KOPT-K1 (cell line): ENCODE data around the gene CUTA.
A peak's percentile ranks its signal among the peaks of the same experiment; 100 is the strongest.
"Not testable (repeated sequence)": the region's sequence is repeated elsewhere in the genome, so short reads cannot be mapped to it uniquely, and the experiment has no call there.

Source experiments
- H3K27ac ChIP-seq: fragments of 200-600 bp; sonication (generic); 2 replicates; pipeline ENCODE4 v1.5.1; 2016; ENCODE audit warnings: antibody characterized with exemption, mild to moderate bottlenecking, low read depth, low read length; ENCODE audit not compliant: poor library complexity, severe bottlenecking
- H3K36me3 ChIP-seq: fragments of 200-600 bp; sonication (generic); 2 replicates; pipeline ENCODE4 v1.5.1; 2017; ENCODE audit warnings: antibody characterized with exemption, mild to moderate bottlenecking, low read length, moderate library complexity; ENCODE audit not compliant: insufficient read depth
- H3K9me3 ChIP-seq: fragments of 200-600 bp; sonication (generic); 2 replicates; pipeline ENCODE4 v1.5.1; 2017; ENCODE audit warnings: antibody characterized with exemption, low read length, mild to moderate bottlenecking; ENCODE audit not compliant: insufficient read depth, poor library complexity, severe bottlenecking

The CUTA gene

GRCh38 chr6:33407132-33407718 is 10.7 kb downstream of the CUTA start:
- no peaks in the 10 kb centered on the region for H3K9me3 ChIP-seq
- H3K36me3 ChIP-seq = peaks cover 68% of the 10 kb centered on the region
- H3K27ac ChIP-seq = no peak overlapping the region

DNA sequence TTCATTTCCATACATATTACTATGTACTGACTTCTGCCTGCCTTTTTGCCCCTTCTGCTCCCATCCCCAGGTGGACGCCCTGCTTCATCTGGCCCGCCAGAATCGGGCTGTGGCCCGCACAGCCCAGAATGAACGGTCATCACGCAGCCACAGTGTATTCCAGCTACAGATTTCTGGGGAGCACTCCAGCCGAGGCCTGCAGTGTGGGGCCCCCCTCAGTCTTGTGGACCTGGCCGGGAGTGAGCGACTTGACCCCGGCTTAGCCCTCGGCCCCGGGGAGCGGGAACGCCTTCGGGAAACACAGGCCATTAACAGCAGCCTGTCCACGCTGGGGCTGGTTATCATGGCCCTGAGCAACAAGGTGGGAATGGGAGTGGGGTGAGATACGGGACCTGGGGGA is 11.8 kb downstream of the CUTA start:
- Histone ChIP-seq H3K27ac (no peak overlapping the region), H3K9me3 (no peaks in the 10 kb centered on the region), H3K36me3 (peaks cover 78% of the 10 kb centered on the region)

DNA sequence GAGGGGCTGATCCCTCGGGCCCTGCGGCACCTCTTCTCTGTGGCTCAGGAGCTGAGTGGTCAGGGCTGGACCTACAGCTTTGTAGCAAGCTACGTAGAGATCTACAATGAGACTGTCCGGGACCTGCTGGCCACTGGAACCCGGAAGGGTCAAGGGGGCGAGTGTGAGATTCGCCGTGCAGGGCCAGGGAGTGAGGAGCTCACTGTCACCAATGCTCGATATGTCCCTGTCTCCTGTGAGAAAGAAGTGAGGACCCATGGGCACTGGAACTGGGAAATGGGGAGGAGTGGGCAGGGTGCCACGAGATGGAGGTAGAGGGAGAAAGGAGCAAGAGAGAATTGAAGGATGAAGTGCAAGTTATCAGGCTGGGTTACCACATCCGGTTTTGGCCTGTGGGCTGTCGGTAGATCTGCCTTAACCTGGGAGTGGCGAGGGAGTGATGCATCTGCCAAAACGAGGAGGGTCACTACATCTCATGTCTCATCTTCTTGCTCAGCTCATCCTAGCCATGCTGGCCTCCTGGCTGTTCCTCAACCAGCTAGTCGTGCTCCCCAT is 12.4 kb downstream of the CUTA start:
- H3K36me3 ChIP-seq = peaks cover 84% of the 10 kb centered on the region
- no peak overlapping the region for H3K27ac ChIP-seq
- H3K9me3 ChIP-seq = no peaks in the 10 kb centered on the region

GRCh38 chr6:33404884-33405283 is 13.0 kb downstream of the CUTA start:
- no peaks in the 10 kb centered on the region for H3K9me3 ChIP-seq
- H3K27ac ChIP-seq = no peak overlapping the region
- H3K36me3 ChIP-seq = peaks cover 90% of the 10 kb centered on the region

DNA sequence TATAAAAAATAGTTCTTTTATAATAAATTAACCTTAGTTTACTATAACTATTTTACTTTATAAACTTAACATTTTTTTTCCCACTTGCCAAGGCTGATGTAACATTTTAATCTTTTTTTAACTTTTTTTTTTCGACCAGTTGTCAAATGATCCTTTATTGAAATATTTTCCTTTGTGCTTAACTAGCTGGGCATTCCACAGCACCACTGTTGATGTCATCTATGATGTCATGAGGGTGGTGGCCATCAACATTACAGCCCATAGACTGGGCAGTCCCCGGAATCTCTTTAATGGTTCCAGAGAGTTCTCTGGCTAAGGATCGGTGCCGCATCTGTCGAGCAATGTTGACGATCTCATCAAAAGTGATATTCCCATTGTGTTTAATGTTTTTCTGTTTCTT is 18.0 kb downstream of the CUTA start:
- H3K27ac ChIP-seq, H3K9me3 ChIP-seq: not testable (repeated sequence)
- peaks cover 99% of the 10 kb centered on the region for H3K36me3 ChIP-seq

DNA sequence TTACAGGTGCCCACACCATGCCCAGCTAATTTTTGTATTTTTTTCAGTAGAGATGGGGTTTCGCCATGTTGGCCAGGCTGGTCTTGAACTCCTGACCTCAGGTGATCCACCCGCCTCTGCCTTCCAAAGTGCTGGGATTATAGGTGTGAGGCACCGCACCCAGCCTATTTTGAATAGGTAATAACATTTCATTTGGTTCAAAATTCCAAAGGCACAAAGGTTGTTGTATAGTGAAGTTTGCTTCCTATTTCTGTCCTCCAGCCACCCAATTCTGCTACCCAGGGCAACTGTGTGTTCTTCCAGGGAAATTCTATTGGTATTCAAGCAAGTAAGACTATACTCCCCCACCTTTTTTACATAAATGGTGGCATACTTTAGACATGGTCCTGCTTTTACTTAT is 19.3 kb downstream of the CUTA start:
- not testable (repeated sequence) for H3K9me3 ChIP-seq, H3K27ac ChIP-seq
- H3K36me3 ChIP-seq = peaks cover 99% of the 10 kb centered on the region

- Histone ChIP-seq H3K36me3 (peaks cover 88% of the 10 kb centered on the region), H3K9me3 (no peaks in the 10 kb centered on the region), H3K27ac (no peak overlapping the region)
These were observed 20.4 kb downstream of the CUTA start for GRCh38 chr6:33397541-33397940.

GRCh38 chr6:33392979-33393378 is 24.9 kb downstream of the CUTA start:
- peaks cover 43% of the 10 kb centered on the region for H3K36me3 ChIP-seq
- H3K9me3 ChIP-seq = no peaks in the 10 kb centered on the region
- peak overlapping the region; percentile 98 for H3K27ac ChIP-seq

DNA sequence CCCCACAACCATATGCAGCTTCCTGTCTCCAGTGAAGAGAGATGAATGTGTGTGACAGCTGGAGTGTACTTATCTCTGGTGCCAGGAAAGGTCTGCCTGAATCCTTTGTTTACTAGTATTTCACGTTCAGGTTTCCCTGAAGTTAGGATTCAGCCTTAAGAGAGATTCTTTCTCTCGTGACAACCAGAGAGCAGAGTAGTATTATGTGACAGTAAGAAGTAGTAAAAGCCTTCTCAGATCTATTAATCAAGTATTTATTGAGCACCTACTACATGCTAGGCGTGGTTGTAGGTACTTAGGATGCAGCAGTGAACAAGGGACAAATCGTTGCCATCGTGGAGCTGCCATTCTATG is 25.3 kb downstream of the CUTA start:
- peak overlapping the region; percentile 98 for H3K27ac ChIP-seq
- no peaks in the 10 kb centered on the region for H3K9me3 ChIP-seq
- H3K36me3 ChIP-seq = peaks cover 39% of the 10 kb centered on the region

- no peaks in the 10 kb centered on the region for H3K9me3 ChIP-seq
- peaks cover 34% of the 10 kb centered on the region for H3K36me3 ChIP-seq
- H3K27ac ChIP-seq = peak overlapping the region; percentile 98
These were observed 25.8 kb downstream of the CUTA start for GRCh38 chr6:33391922-33392594.

DNA sequence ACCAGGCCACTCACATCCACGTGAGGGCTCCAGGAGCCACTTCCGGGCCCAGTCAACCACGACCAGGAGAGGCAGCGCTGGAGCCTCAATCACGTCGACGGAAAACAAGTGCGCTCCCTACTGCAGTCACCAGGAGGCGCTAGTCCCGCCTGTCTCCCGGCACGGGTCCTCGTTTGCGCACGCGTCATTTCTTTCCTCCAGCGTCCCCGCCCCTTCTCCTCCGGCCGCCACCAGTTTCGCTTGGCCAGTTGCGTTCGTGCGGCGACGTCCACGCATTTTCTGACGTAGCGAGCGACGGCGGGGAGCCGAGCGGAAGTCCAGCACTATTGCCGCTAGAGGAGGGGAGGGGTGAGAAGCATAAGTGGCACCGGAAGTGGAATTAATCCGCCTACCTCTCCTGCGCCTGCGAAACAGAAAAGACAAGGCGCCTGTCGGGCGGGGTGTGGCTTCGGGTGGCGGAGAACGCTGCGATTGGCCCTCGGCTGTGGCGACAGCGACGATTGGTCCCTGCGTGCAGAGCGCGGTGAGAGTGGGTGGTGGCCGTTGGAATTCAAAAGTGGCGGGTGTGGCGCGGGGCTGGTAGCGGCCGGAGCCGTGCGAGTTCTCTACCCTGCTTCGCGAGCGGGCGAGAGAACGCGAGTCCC is 26.5 kb downstream of the CUTA start, which contains the start of gene KIFC1:
Gene KIFC1, plus strand, starts transcription at position 546 of the 644 bp plus-strand sequence. CDS start 163 bp downstream, outside the sequence.
- H3K36me3 ChIP-seq = peaks cover 28% of the 10 kb centered on the region
- H3K9me3 ChIP-seq = no peaks in the 10 kb centered on the region
- peak within 1 kb of the TSS; percentile 98 for H3K27ac ChIP-seq

GRCh38 chr6:33390767-33391277 is 27.1 kb downstream of the CUTA start:
- peaks cover 22% of the 10 kb centered on the region for H3K36me3 ChIP-seq
- H3K9me3 ChIP-seq = no peaks in the 10 kb centered on the region
- H3K27ac ChIP-seq = peak overlapping the region; percentile 98

DNA sequence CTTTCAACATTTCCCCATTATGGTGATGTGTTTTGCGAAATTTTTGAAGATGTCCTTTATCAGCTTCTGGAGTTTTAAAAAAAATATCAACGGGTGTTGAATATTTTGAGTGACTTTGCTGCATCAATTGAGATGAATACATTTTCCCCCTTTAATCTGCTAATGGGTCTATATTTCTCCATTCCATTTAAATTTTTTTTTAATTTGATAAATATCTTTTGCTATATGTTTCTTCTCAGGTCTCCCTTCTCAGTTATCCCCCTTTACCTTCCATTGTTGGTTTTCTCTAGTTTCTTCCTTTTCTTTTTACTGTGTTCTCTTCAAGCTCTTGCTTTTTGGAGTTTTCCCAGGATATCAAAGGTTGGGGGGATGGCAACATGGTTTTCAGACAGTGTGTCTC is 27.7 kb downstream of the CUTA start:
- peaks cover 15% of the 10 kb centered on the region for H3K36me3 ChIP-seq
- H3K9me3 ChIP-seq = no peaks in the 10 kb centered on the region
- no peak overlapping the region for H3K27ac ChIP-seq

DNA sequence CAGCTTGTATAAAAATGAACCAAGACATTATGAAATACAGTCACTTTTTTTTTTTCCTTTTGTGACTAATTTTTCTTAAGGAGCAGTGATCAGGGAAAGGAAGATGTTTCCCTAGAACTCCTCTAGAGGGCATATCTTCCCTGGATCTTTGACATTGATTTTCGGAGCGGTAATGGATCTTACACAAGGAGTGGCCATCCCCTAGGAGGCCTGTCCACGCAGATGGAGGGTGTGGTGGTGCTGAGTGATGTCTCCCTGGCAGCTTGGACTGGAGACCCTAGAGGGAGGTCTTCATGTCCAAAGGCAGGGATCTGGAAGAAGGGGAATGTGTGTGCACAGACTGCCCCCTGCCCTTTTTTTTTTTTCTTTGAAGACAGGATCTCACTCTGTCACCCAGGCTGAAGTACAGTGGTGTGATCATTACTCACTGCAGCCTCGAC is 33.3 kb downstream of the CUTA start:
- Histone ChIP-seq H3K36me3 (no peaks in the 10 kb centered on the region), H3K9me3 (no peaks in the 10 kb centered on the region), H3K27ac (no peak overlapping the region)

GRCh38 chr6:33383427-33384185 is 34.3 kb downstream of the CUTA start:
- H3K27ac ChIP-seq = no peak overlapping the region
- H3K9me3 ChIP-seq = no peaks in the 10 kb centered on the region
- H3K36me3 ChIP-seq = no peaks in the 10 kb centered on the region
